Smooth muscle cell of trachea (primary cell): ENCODE measurements around the gene GNLY. TPM values are rescaled to one million over a fixed set of nuclear protein-coding genes. Genes with fewer than 3 reads are reported as not detected.

Experiments used
- total RNA-seq: library from RNA; depleted of rRNA; stranded (reverse); fragments of >200 nt; gene quantifications from 2 replicates; pipeline ENCODE4 v1.2.1, GENCODE V29; 2014

GNLY gene
- not detected in 2 replicates for total RNA-seq

DNA sequence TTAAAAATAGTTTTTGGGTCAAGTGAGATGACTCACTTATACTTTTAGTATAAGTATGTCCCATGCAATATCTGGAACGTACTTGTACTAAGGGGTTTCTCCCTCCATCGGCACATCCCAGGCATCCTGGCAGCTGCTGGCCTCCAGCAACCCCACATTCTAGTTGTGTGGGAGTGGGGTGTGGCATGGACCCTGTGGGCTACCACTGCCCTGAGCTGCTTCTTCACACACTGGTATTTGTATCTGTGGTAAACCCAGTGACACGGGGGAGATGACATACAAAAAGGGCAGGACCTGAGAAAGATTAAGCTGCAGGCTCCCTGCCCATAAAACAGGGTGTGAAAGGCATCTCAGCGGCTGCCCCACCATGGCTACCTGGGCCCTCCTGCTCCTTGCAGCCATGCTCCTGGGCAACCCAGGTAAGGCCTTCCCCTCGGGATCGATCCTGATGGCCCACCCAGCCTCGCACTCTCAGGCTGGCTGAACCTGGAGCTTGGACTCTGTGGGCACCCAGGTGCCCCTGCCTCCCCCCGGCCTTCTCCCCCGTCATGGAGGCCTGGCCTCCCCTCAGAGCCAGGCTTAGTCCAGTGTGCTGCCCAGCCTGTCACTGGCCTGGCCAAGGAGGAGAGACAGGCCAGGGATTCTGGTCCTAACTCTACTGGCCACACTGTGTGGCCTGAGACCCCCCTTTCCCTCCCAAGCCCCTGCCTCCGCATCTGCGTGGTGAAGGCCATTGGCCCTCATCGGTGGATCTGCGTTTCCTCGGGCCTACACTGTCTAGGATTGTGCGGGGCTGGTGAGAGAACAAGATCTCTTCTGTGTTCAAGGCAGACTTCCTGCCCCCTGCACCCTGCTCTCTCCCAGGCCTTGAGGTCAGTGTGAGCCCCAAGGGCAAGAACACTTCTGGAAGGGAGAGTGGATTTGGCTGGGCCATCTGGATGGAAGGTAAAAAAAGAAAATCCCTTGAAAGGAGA, at the start of gene GNLY:
Gene GNLY (plus strand): TSS at position 307 of the 974 bp plus-strand sequence. CDS start 61 bp downstream, at position 368.

DNA sequence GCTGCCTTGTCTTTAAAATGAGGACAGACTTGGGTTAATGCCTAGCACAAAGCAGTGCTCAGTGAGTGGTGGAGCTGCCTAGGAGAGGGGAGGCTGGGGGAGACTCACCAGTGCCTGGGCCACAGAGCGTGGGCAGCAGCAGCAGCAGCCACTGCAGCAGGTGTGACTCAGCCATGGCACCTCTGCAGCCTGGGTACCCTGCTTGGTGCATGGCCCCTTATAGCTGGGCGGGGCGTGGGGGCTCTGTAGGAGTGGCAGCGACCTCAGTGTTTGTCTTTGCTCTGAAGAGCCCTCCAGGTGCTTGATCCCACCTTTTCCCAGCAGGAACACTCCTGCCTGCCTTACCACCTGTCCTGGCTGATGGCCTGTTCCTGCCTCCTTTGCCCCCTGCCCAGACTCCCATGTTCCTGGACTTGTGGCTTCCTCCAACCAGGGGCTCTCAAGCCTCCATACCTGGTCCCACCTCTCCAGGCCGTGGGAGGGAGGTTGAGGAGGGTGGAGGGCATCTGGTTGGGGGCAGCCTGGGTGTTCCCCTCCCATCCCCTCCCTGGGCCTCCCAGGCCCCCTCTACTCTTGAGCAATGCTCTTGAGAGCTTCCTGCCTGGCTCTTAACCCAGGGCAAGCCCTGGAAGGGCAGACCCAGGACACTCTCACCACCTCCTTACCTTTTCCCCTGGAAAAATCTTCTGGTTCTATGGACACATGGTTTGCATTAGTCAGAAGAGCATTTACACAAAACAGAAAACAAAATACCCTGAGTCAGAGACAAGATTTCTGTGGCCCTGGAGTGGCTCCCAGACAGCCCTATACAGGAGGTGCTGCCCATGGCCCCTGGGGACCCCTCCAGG, 25.9 kb upstream of the GNLY start, which contains the start of gene SFTPB:
Gene SFTPB (minus strand): TSS at position 191 of the 848 bp plus-strand sequence. CDS start 16 bp downstream, at position 175.

Other genes starting within 250 kb of the GNLY start
- 200 and 279 TPM in 2 replicates for gene MAT2A, start 155.2 kb upstream of the GNLY start, total RNA-seq
- 55.3 and 76.6 TPM in 2 replicates for gene GGCX, start 132.9 kb upstream of the GNLY start, total RNA-seq
- gene VAMP8, start 116.8 kb upstream of the GNLY start, total RNA-seq, result 1.5 and 2.8 TPM in 2 replicates
- gene VAMP5, start 109.9 kb upstream of the GNLY start, total RNA-seq, result 28.7 and 35.4 TPM in 2 replicates
- 160 and 253 TPM in 2 replicates for gene RNF181, start 98.6 kb upstream of the GNLY start, total RNA-seq
- gene TMEM150A, start 91.7 kb upstream of the GNLY start, total RNA-seq, result 5.1 and 16.4 TPM in 2 replicates
- 20.5 and 22.0 TPM in 2 replicates for gene C2orf68, start 82.3 kb upstream of the GNLY start, total RNA-seq
- gene USP39, start 78.2 kb upstream of the GNLY start, total RNA-seq, result 33.2 and 34.3 TPM in 2 replicates
- gene SFTPB, start 26.2 kb upstream of the GNLY start, total RNA-seq, result not detected in 2 replicates
- gene ATOH8, start 59.6 kb downstream of the GNLY start, total RNA-seq, result 22.4 and 55.9 TPM in 2 replicates
- gene ST3GAL5, start 194.6 kb downstream of the GNLY start, total RNA-seq, result 5.5 and 11.2 TPM in 2 replicates